ENCODE data around the gene CBX1. TPM values are rescaled to one million over a fixed set of nuclear protein-coding genes. Genes with fewer than 3 reads are reported as not detected.

The CBX1 gene
- total and polyA plus RNA-seq, 2 of the 4 experiments (the other 2 are of a cell fraction), result 35.0 to 54.9 TPM

- Histone ChIP-seq H3K18ac (ENCODE audit: low read depth, low read length) (no peak overlapping the region), H4K20me1 (ENCODE audit: insufficient read depth, low read length) (peaks cover 55% of the 10 kb centered on the region), H3K9me1 (ENCODE audit: insufficient read depth, low read length) (peaks cover 53% of the 10 kb centered on the region), H3K9me3 (ENCODE audit: control insufficient read depth, insufficient read depth, low read length) (no peaks in the 10 kb centered on the region), H3K36me3 (ENCODE audit: control insufficient read depth, insufficient read depth, low read length) (peaks cover 70% of the 10 kb centered on the region), H2AK5ac (ENCODE audit: low read depth, low read length) (peak overlapping the region; percentile 78; the same call in 1 of the 2 replicates), H2BK15ac (ENCODE audit: low read depth, low read length) (peak overlapping the region; percentile 24; the same call in 1 of the 3 replicates), H3K27ac (ENCODE audit: insufficient read depth, low read length) (peak overlapping the region; percentile 11), H2AFZ (replicated peaks; ENCODE audit: low read length, poor library complexity) (peak overlapping the region; percentile 9), H3K27me3 (ENCODE audit: control insufficient read depth, insufficient read depth, low read length) (no peaks in the 10 kb centered on the region), H3K56ac (ENCODE audit: extremely low read depth, insufficient read depth, low read length) (0 out of 2 replicates have a peak overlapping the region, but pooled peaks have one; percentile 28), H3K4me1 (ENCODE audit: control insufficient read depth, insufficient read depth, low read length) (peaks cover 49% of the 10 kb centered on the region), H2BK5ac (ENCODE audit: low read depth, low read length, poor library complexity, severe bottlenecking) (no peak overlapping the region), H3K23ac (ENCODE audit: low read depth, low read length) (peak overlapping the region; percentile 74), H3K9ac (ENCODE audit: low read depth, low read length) (peak overlapping the region; percentile 43; the same call in 1 of the 2 replicates), H3K4me2 (ENCODE audit: low read depth, low read length) (no peak overlapping the region; the same call in 1 of the 2 replicates), H3K4me3 (ENCODE audit: insufficient read depth, low read depth, low read length) (no peak overlapping the region), H2BK120ac (ENCODE audit: low read depth, low read length) (peak overlapping the region; percentile 79), H4K8ac (ENCODE audit: low read depth in 2 of 2, low read length in 2 of 2) (peak overlapping the region in 1 of 2 experiments; percentile 85; a peak in 2 of 4 replicates), H4K5ac (ENCODE audit: low read depth, low read length) (no peak overlapping the region), H2AK9ac (replicated peaks; ENCODE audit: low read depth, low read length, poor library complexity) (peak overlapping the region; percentile 94), H3K79me1 (ENCODE audit: low read depth in 1 of 2, low read length in 2 of 2) (peaks cover 43 to 99% of the 10 kb centered on the region in 2 experiments), H3K14ac (replicated peaks; ENCODE audit: low read depth, low read length) (peak overlapping the region; percentile 87), H4K91ac (ENCODE audit: insufficient read depth, low read depth, low read length) (peak overlapping the region; percentile 82), H2BK20ac (ENCODE audit: low read depth, low read length) (peak overlapping the region; percentile 80; the same call in 1 of the 2 replicates), H3K4ac (ENCODE audit: low read depth, low read length) (peak overlapping the region; percentile 98)
- DNase-seq, result peak; percentile 60
- CTCF ChIA-PET, result interaction anchor here (0.9 kb wide), 1 partner anchor 29 kb away, joined by 3 read pairs; no protein-coding TSS in a partner anchor
- in situ Hi-C loops (cut with MboI; ENCODE audit: low sequenced_read_pairs) (no loop called here), dilution Hi-C loops (cut with HindIII; ENCODE audit: low sequenced_read_pairs, unreplicated experiment) (no loop called here), intact Hi-C loops (cut with micrococcal nuclease) (no loop called here)
- no TSS peak for BruUV-seq (replicated peaks)
- peak; percentile 10 for ATAC-seq (ENCODE audit: low read depth)
- POLR2A ChIA-PET (ENCODE audit: unreplicated experiment), result no interaction called here
- WGBS, 2 experiments (ENCODE audit: extremely low coverage in 2 of 2, insufficient read length in 1 of 2), result 19% methylated on average over 6 of the region's 34 CpGs; no CpG with 5 or more reads in 1 of the 2 experiments
- no peak for TF ChIP-seq MAZ (IDR thresholded peaks at IDR 0.05; ENCODE audit: borderline replicate concordance, low read depth, low read length)
- no peak for TF ChIP-seq RAD21 (IDR thresholded peaks at IDR 0.05; ENCODE audit: low read length)
- TF ChIP-seq ELK1 (IDR thresholded peaks at IDR 0.05; ENCODE audit: borderline replicate concordance, low read depth, low read length), result no peak
- no peak for TF ChIP-seq FOS (IDR thresholded peaks at IDR 0.05; ENCODE audit: low read depth, low read length)
- no peak for TF ChIP-seq SMC3 (IDR thresholded peaks at IDR 0.05; ENCODE audit: low read depth, low read length)
- no peak for TF ChIP-seq USF2 (IDR thresholded peaks at IDR 0.05; ENCODE audit: low read depth, low read length)
- TF ChIP-seq CHD1 (IDR thresholded peaks at IDR 0.05; ENCODE audit: low read depth, low read length), result no peak
- TF ChIP-seq CTCF (conservative IDR thresholded peaks at IDR 0.05; ENCODE audit: low read depth, low read length), result no peak
- no peak for TF ChIP-seq CEBPB (IDR thresholded peaks at IDR 0.05; ENCODE audit: low read depth, low read length)
- TF ChIP-seq BHLHE40 (IDR thresholded peaks at IDR 0.05; ENCODE audit: low read depth, low read length), result no peak
- TF ChIP-seq RFX5 (IDR thresholded peaks at IDR 0.05; ENCODE audit: low read depth, low read length), result no peak
- TF ChIP-seq MAFK (IDR thresholded peaks at IDR 0.05; ENCODE audit: low read depth, low read length), result no peak
- TF ChIP-seq POLR2A (IDR thresholded peaks at IDR 0.05; ENCODE audit: low read depth, low read length), result no peak
These were observed 46.8 kb downstream of the CBX1 start for GRCh38 chr17:48054238-48055185.
